Astrocyte of the hippocampus (primary cell): ENCODE data around the gene RET.

Experiments
- DNase-seq: peaks from one replicate; pipeline ENCODE4 v3.0.0; 2011; ENCODE audit warnings: low read depth, low spot score

RET gene

DNA sequence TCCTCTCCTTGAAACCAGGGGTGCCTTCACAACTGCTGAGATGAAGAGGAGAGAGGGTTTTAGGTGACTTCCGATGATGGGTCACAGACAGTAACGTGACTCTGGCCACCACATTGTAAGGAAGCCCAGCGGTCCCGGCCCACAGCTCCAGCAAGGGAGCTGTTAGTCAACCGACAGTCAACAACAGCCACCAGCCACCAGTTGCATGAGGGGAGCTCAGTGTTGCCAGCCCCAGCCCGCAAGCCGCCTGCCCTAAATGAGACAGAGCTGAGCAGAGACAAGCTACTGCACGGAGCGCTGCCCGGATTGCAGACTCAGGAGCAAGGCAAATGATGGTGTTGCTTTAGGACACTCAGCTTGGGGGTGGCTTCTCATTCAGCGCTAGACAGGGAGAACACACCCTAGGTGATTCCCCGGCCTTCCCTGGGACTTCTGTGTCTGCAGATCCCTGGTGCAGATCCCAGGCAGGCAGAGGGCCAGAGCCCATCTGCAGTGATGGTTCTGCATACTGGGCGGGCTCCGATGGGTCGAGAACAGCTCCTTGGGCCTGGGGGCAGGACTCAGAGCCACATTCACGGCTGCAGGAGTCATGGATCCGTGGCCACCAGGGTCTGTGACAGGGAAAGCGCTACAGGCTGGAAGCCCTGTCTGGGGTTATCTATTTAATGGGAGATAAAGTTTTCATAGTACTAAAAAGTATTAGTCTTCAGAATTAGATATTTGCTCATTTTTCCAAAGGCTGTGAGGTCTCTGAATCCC is 14.3 kb upstream of the RET start:
- DNase-seq, result no peak

DNA sequence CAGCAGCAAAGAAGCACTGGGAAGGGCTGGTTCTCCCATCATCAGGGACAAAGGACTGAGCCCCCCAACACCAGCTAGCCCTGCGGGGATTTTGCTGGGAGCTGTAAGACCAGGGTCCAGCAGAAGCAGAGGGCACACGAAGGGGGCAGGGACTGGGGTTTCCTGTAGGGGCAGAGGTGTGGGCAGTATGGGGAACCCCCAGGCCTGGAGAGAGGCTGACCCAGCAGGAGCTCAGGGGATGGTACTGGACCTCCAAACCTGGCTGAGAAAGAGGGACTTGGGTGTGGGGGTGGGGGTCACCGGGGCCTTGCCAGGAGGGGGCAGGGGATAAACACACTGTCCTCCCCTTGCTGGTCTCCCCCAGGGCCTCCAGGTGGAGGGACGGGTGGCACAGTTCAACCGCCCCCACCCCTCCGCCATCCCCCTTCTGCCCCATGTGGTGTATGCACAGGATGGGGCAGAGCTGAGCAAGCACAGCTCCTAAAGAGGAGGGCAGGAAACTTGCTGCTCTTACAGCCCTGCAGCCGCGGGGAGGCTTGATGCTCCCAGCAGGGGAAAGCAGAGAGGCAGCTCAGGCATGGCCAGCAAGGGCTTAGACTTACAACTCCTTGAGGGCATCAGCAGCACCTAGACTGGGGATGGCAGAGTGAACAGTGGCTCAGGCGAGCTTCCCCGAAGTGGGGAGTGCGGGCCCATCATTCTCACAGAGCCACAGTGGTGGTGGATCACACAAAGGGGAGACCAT is 12.4 kb upstream of the RET start:
- DNase-seq, result no peak

DNA sequence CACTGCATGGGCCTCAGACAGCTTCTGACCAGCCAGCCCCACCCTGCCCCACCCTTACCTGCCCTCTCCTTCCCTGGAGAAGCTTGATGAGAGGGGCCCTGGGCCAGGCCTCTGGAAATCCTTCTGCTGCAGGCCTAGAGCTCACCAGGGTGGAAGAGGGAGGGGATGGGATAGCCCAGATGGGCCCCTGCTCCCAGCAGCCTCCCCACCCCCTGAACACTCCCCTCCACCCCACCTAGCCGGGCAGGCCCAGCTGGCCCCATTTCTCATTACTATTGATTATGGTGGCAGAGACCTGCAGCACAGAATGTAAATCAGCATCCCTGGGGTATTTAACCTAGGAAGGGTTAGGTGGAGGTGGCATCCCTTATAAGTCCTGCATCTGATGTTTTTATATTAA is 11.6 kb upstream of the RET start:
- DNase-seq, result no peak

DNA sequence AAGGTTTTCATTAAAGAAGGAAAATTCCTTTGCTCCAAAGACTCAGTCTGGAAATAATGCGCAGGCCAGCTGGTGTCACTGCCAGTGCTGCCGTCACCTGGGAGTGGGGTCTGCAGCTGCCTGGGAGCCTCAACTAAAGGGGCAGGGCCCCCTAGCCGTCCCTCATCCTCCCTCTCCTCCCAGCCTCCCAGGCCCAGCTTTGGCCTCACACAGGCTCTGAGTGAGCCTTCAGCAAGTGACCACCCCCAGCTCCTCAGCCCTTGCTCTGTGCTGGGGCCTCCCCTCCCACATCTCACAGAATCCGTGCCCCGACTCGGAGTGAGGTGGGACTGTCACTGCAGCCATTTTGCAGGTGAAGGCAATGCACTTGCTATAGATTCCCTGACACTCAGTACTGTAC is 11.1 kb upstream of the RET start:
- no peak for DNase-seq

DNA sequence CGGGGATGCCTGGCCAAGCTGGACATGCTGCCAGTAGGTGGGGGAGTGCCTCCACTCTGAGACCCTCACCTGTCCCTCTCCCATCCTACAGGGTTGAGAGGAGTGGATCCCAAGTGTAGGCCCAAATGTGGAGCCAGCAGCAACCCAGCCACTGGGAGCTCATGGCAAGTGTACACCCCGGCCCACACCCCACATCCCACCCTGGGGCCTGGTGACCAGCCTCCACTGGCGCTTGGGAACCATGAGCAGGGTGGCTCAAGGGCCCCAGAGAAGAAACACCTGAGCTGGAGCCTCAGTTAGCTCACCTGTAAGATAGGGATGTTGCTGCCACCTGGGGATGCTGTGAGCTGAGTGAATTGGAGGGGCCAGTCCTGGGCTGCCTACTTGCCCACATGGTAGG is 10.4 kb upstream of the RET start:
- no peak for DNase-seq

DNA sequence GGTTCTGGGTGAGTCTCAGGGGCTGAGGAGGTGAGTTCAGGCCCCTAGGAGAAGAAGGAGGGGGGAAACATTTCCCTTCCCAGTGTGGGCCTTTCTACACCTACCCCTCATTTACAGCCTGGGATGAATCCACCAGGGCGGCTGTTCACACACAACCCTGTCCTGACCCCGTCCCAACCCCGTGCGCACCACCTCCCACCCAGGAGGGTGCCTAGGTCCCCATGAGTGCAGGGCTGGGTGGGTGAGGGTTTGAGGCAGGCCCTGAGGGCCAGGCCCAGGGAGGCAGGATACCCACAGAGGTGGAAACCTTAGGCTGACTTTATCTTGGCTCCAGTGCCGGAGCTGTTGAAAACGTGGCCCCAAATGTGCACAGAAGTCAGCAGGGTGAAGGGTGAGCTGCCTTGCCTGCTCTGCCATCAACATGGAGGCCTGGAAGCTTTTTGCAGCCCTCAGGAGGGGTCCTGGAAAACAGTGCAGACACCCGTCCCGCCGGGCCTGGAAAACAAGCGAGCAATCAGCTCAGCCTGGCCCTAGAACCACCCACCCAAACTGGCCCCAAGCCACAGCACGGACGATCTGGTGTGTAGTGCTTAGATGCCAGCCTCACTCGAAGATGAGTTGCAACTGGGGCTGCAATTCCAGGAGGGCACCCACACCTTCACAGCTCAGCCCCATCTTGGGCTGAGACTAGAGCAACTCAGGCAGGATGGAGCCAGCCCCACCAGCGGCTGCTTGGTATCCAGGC is 9.3 kb upstream of the RET start:
- DNase-seq, result no peak

DNA sequence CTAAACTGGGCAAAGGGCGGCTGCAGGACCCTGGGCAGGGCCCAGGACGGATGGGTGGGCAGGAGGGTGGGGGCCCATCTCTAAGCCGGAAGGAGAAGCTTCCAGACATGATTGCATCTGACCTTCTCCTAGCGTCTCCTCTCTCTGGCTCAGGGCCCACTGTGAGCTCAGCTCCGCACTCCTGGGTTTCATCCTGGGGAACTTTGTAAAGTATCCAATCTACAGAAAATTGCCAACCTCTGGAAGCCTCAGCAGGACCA is 8.8 kb upstream of the RET start:
- no peak for DNase-seq

DNA sequence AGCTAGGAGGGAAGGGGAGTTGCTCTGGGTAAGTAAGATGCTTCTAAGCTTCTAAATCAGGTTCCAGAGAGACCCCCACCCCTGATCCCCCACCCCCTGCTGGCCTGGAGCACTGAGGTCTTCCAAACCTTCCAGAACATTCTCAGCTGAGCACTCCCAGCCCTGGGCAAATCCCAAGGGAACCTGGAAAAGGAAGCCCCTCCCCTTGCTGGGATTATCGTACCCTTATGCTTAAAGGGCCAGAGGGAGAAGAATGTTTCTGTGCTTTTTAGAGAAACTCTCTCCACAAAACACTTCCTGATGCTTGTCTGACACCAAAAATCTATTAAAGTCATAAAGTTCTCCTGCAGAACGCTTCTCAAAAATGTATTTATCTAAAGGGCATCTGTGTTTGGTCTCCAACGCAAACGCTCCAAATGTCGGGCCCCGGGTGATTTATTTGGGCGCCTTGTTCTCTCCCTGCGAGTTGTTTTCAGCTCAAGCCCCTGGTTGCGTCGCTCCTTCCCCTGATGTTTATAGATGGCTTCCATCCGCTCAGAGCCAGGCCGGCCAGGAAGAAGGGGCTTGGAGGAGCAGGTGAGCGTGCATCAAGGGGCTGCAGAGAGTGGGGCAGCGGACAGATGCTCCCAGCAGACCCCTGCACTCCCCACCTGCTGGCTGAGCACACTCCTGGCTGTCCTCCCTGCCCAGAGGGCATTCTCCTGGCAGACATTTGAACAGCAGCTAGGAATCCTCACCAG is 8.2 kb upstream of the RET start:
- no peak for DNase-seq

DNA sequence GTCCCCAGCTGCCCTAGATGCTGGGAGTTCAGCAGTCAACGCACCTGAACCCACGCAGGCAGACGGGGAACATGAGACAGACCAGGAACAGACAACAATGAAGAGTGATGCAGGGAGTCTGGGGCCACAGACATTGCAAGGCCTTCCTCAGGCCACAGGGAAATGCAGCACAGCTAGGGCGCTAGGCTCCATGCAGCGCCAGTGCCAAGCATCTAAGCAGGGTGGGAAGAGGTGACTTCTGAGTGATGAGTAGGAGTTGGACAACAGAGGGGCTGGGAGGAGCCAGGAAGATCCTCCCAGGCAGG is 7.7 kb upstream of the RET start:
- no peak for DNase-seq

DNA sequence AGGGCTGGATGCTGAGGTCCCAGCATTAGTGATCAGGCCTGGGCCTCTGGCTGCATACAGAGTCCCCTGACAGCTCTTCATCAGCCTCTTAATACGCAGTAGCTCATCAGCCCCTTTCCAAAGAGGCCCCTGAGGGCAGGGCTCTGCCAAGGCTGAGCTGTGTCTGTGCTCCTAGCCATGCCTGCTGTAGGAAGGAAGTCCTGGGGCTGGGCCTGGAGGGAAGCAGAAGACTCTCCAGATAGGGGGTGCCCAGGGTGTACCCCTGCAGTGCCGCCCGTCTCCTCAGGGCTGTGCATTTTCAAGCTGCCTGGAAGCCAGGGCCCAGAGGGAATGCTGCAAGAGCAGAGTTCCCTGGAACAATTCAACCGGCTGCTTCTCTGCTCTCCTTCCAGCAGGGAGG is 7.3 kb upstream of the RET start:
- DNase-seq, result no peak

DNA sequence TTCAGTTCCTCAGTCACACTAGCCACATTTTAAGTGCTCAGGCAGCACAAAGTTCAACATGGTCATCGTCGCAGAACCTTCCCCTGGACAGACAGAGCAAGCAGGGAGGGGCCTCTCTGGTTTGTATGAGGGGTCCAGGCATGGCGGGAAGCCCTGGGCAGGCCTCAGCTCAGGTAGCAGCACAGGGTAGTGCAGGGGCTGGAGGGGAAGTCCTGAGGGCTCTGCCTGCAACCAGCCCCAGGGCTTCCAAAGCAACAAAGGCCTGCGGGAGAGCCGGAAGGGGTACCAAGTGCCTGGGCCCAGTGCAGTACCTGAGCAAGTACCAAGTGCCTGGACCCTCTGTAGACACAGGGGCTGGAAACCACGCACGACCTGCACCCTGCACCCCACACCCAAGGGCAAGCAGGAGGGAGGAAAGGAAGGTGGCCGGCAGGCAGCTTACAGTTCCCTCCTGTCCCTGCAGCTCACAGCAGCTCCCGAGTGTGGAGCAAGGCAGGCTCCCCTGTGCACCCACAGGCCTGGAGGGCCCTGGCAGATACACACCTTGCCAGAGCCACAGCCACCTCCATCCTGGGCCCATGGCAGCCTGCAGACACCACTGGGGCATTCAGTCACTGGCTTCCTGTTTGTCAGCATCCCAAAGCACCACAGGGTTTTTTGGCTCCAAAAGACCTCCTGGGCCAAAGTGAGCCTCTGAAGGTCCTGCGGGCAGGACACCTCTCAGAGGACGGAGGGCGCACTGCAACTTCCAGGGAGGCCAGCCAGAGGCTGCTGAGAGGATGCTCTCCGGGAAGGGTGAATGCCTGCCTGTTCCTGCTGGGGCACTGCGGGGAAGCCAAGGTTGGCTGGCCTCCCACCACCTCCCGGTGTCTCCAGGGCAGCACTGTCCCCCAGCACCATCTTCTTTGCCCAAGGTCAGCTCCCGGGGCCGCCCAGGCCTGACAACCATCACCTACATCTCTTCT is 6.5 kb upstream of the RET start:
- no peak for DNase-seq

DNA sequence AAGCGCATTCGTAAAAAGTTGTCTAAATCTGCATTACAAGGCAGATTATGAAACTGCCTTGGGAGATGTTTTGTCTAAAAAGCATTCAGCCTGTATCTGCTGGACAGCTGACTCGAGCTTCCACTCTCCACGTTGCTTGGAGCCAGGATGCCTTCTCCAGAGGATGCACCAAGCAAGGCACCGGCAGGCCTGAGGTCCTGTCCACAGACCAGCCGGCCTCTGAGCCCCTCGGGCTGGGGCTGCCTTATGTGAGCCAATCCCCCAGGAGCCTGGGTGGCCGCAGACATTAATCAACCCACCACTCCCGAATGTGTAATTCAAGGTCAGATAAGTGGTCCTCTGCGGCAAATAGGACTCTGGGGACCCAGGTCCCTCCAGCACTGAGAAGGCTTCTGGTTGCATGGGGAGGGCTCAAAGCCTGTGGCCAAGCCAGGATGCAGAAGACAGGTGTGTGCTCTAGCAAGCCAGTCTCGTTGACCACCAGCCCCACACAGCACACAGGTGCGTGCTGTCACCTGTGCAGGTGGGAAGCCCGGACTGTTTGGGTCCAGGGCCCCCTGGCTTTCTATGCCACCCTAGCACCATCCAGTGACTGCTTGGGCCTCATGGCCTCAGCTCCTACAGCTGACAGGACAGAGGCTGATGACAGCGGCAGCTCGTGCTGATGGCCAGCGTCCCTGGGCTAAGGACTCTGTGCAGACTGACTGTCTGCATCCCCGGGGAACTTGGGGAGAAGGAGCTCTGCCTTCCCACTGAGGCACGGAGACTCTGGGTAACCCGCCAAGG is 4.8 kb upstream of the RET start:
- DNase-seq, result no peak

DNA sequence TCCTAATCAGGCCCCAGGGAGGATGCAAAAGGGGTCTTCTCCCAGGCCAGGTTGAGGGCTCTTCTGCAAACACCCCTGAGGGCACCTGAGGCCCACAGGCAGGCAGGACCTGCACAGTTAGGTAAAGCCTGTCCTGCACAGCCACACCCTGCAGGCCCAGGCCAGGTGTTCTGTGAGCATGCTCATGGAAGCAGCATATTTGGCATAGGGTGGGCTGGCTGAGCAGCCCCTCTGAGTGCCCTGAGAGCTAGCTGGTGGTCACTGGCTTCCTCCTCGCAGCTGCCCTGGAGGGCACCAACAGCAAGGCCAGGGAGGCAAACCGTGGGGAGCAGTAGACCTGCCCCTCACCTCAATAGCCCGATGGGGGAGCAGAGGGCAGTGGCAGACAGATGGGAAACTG is 3.7 kb upstream of the RET start:
- no peak for DNase-seq

DNA sequence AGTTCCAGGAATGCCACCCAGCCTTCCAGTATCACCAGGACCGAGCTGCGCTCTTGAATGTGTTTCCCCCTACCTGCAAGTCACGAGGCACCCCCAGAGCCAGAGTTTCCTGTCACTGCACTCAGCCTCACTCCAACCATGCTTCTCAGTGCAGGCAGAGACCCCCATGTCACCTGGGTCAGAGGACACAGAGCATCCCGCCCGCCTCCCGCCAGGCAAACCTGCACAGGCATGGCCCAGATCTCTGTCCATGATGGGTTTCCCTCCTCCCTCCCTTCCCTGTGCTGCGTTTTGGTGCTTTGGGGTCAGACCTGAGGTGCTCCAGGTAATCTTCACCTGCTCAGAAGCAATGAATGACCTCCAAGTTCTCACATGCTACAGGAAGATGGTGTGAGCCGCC is 3.1 kb upstream of the RET start:
- DNase-seq, result no peak

DNA sequence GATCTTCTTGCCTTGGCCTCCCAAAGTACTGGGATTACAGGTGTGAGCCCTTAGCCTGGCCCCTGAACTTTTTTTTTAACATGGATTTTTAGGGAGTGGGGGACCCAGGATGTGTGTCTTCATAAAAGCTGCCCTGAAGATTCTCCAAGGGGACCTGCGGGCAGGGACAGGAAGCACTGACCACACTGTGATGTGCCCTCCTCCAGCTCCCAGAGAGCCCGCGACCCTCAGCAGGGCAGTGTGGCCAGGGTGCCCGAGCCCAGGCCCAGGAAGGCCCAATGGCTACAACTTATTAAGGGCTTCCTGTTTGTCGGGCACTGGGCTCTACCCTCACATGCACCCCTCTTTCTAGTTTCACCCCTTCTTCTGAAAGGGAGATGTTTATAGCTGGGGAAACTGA is 2.5 kb upstream of the RET start:
- DNase-seq, result no peak

DNA sequence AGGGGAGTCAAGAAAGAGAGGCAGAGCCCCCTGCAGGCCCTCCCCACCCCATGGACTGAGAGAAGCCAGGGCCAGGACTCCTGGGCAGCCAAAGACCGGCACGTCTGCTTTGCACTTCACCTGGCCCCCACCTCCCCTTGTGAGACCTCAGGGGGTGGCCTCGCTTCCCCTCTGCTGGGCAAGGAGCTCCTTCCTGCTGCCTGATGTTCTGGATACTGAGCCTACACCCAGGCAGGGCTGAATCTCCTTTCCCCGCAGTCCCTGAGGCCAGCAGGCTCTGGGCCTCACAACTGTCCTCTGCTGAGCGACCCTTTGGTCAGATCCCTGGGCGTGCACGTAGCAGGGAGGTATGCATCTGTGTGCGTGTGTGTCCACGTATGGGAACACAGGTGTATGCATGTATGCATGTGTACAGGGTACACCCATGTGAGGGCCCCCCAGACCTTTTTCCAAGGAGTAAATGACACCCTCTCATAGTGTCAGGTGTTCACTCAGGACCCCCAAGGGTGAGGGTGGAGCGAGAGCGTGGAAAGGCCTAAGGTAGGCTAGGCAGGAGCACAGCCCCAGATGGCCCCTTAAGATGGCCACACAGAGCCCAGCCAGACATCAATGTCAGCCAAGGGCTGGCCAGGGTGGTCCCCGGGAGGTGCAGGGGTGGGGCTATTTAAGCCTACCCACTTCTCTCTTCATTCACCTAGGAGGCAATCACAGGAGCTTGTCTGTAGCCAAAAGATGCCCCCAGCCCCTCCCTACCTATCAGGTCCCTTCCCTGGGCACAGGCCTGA is 1.9 kb upstream of the RET start:
- DNase-seq, result no peak

DNA sequence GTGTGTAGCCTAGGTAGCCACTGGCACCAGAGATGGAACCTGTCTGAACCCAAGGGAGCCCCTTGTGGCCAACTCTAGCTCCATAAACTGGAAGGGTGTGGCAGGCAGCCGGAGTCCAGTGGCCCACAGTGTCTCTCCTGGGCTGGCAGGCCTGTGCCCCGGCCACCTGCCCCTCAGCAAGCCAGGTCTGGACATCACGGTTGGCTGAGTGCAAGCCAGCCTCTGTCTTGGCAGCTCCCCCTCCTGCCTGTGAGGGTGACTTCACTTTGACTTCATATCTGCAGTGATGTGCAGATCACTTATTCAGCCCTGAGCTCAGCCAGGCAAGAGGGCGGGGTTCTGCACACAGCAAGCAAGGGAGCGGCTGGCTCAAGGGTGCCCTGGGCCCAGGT is 1.3 kb upstream of the RET start:
- DNase-seq, result no peak

DNA sequence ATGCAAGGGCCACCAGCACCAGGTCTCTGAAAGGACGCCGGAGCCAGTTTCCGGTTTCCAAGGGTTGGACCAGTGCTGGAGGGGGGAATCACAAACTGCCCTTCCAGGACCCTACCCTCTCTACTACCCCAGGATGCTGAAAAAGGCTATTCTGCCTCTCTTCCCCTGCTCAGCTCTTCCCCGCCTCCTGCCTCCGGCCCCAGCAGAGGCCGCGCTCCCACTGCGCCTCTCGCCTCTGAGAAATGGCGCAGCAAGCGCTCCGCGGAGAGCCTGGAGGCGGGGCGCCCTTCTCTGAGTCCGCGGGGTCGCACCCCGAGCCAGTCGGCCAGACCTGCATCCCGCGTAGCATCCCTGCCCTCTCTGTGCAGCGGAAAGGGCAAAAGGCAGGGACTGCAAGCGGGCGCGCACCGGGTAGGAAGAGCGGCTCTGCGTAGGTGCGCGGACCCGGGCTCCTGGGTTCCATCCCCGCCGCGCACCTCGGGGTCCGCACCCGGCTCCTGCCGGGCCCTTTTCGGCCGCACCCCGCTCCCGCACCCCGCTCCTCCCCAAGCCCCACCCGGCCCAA is 476 bp upstream of the RET start:
- DNase-seq, result peak; percentile 21

DNA sequence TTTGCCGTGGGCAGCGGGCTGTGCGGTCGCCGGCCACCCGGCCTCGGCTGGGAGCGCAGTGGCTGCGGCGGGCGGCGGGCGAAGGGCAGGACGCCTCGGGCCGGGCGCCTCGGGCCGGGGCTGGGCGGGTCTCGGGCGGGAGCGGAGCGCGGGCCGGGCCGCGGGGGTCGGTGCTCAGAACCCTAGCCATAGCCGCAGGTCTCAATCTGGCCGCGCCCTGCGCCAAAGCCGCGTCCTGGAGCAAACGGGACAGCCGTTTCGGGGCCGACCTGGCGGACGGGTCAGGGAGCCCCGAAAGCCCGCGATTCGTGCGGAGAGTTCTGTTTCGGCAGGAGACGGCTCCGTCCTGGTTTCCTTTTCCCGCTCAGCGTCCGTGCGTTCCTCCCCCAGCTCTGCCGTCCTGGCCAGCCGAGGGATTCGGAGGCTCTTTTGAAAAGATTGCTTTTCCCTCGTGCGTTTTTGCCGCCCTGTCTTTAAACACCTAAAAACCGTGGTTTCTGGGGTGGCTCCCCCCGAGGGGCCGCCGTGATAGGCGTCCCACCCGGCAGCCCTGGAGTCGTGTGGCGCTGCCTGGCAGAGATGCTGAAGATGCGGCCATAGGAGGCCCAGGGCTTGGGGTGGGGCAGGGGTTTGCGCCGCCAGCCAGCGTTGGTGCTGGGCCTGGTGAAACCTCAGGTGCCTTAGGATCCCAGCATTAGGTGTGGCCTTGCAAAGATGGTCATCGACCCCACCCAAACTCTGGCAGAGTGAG is 727 bp downstream of the RET start:
- no peak for DNase-seq
